A549 (cell line): ENCODE results near the gene QARS1. TPM values are rescaled to one million over a fixed set of nuclear protein-coding genes. Genes with fewer than 3 reads are reported as not detected.

Experiments
- ATAC-seq, 2 experiments: fragments of 200-7000 bp in 1 of 2; fragments of >200 bp in 1 of 2; cut with Nextera tagmentation in 1 of 2; cut with Tn5 transposase in 1 of 2; 3 replicates each; pipeline versions ENCODE4 v1.8.0 to v1.9.1; 2018 to 2020; ENCODE audit warnings: mild to moderate bottlenecking in 1 of 2, moderate library complexity in 1 of 2
- CTCF ChIA-PET: fragments of 300-600 bp; sonication (Branson Sonifier 250); formaldehyde crosslinking; extraction: SDS; loops from one replicate; lab custom pipeline; 2021; ENCODE audit warnings: antibody characterized with exemption, inconsistent platforms; lab: Yijun Ruan, JAX
- POLR2A ChIA-PET: fragments of 350-600 bp; formaldehyde crosslinking; extraction: SDS; loops from one replicate; lab custom pipeline; 2021; ENCODE audit warnings: antibody characterized with exemption, inconsistent platforms; lab: Yijun Ruan, JAX
- DNase-seq, 2 experiments: peaks; one replicate each; pipeline versions ENCODE4 v3.0.0 to v3.0.0-alpha.2; 2011 to 2016; ENCODE audit warnings: low read depth in 1 of 2, low spot score in 1 of 2
- FAIRE-seq: peaks from 2 replicates; lab custom pipeline; 2011; peaks lifted over from hg19 to GRCh38; lab: Jason Lieb, UNC
- H3K27ac ChIP-seq, 2 experiments: fragments of >200 bp; sonication (Bioruptor Twin); formaldehyde crosslinking; 3 replicates each; pipeline ENCODE4 v1.5.1; 2016 to 2017
- H3K4me1 ChIP-seq: fragments of >200 bp; sonication (Bioruptor Twin); formaldehyde crosslinking; 3 replicates; pipeline ENCODE4 v1.6.1; 2016
- H3K4me2 ChIP-seq: fragments of >200 bp; sonication (Bioruptor Twin); formaldehyde crosslinking; 3 replicates; pipeline ENCODE4 v1.6.1; 2016
- H3K4me3 ChIP-seq: fragments of >200 bp; sonication (Bioruptor Twin); formaldehyde crosslinking; 3 replicates; pipeline ENCODE4 v1.5.1; 2016
- H3K9me3 ChIP-seq: fragments of >200 bp; sonication (Bioruptor Twin); formaldehyde crosslinking; 3 replicates; pipeline ENCODE4 v1.6.1; 2016
- BHLHE40 ChIP-seq: IDR thresholded peaks from 2 replicates; pipeline ENCODE4 v1.6.1; 2012; ENCODE audit warnings: low read depth, low read length, inconsistent platforms
- CBX2 ChIP-seq: fragments of 200-600 bp; sonication (generic); IDR thresholded peaks from 2 replicates; pipeline ENCODE4 v1.6.1; 2016; ENCODE audit warnings: low read depth, mild to moderate bottlenecking, borderline replicate concordance
- CBX8 ChIP-seq: fragments of 200-600 bp; sonication (generic); IDR thresholded peaks from 2 replicates; pipeline ENCODE4 v1.6.1; 2016
- CEBPB ChIP-seq, 2 experiments: fragments of >200 bp in 1 of 2; sonication (Bioruptor Twin) in 1 of 2; formaldehyde crosslinking in 1 of 2; IDR thresholded peaks; 2 replicates each; pipeline ENCODE4 v1.6.1; 2012 to 2016
- CTCF ChIP-seq: fragments of >200 bp; sonication (Bioruptor Twin); formaldehyde crosslinking; IDR thresholded peaks from 3 replicates; pipeline ENCODE4 v1.5.1; 2016
- EP300 ChIP-seq, 2 experiments: fragments of >200 bp; sonication (Bioruptor Twin); formaldehyde crosslinking; IDR thresholded peaks; 2 replicates in 1 of 2; 3 replicates in 1 of 2; pipeline ENCODE4 v1.6.1; 2016 to 2017
- ESRRA ChIP-seq: fragments of 150-350 bp; IDR thresholded peaks from 2 replicates; pipeline ENCODE4 v1.6.1; 2014; ENCODE audit warnings: mild to moderate bottlenecking, low read length, borderline replicate concordance
- GATA3 ChIP-seq: IDR thresholded peaks from 2 replicates; pipeline ENCODE4 v1.6.1; 2012; ENCODE audit warnings: borderline replicate concordance
- JUN ChIP-seq, 2 experiments: fragments of >200 bp; sonication (Bioruptor Twin); formaldehyde crosslinking; IDR thresholded peaks; 2 replicates in 1 of 2; 3 replicates in 1 of 2; pipeline ENCODE4 v1.6.1; 2016 to 2017
- MAFK ChIP-seq: fragments of 450-650 bp; IDR thresholded peaks from 2 replicates; pipeline ENCODE4 v1.6.1; 2014; ENCODE audit not compliant: partially characterized antibody
- MAX ChIP-seq: IDR thresholded peaks from 2 replicates; pipeline ENCODE4 v1.6.1; 2012
- NR3C1 ChIP-seq: fragments of >200 bp; sonication (Bioruptor Twin); formaldehyde crosslinking; IDR thresholded peaks from 3 replicates; pipeline ENCODE4 v1.6.1; 2017
- PBX3 ChIP-seq: IDR thresholded peaks from 2 replicates; pipeline ENCODE4 v1.6.1; 2012
- POLR2A ChIP-seq: IDR thresholded peaks from 2 replicates; pipeline ENCODE4 v1.6.1; 2012; ENCODE audit warnings: mild to moderate bottlenecking, low read length
- RAD21 ChIP-seq, 2 experiments: fragments of >200 bp in 1 of 2; sonication (Bioruptor Twin) in 1 of 2; formaldehyde crosslinking in 1 of 2; IDR thresholded peaks in 1 of 2; conservative IDR thresholded peaks in 1 of 2; 2 replicates in 1 of 2; 3 replicates in 1 of 2; pipeline ENCODE4 v1.6.1; 2012 to 2018; ENCODE audit warnings: inconsistent platforms in 1 of 2
- RCOR1 ChIP-seq: fragments of 150-350 bp; IDR thresholded peaks from 2 replicates; pipeline ENCODE4 v1.6.1; 2014; ENCODE audit warnings: antibody characterized with exemption, low read length, low read depth
- RFX5 ChIP-seq: fragments of 450-650 bp; IDR thresholded peaks from 2 replicates; pipeline ENCODE4 v1.7.1; 2014; ENCODE audit warnings: antibody characterized with exemption, mild to moderate bottlenecking, moderate library complexity
- SMC3 ChIP-seq: fragments of >200 bp; sonication (Bioruptor Twin); formaldehyde crosslinking; IDR thresholded peaks from 3 replicates; pipeline ENCODE4 v1.6.1; 2018; ENCODE audit warnings: inconsistent platforms
- ZSCAN20 ChIP-seq: fragments of 250-450 bp; sonication (Bioruptor Pico); IDR thresholded peaks from 2 replicates; pipeline ENCODE4 v1.8.0; 2022; ENCODE audit warnings: mild to moderate bottlenecking, moderate library complexity
- WGBS: methylation state at CpG from one replicate; pipeline ENCODE4 v1.1.6; 2017; ENCODE audit errors: missing lambda C conversion rate; 5-methylcytosine and 5-hydroxymethylcytosine counted together
- polyA plus RNA-seq, 4 experiments: library from polyadenylated mRNA; depleted of rRNA in 3 of 4; stranded (reverse); fragments of >200 nt; fragmentation: RNase III in 1 of 4; extraction: RNeasy Plus Mini Kit Qiagen cat#74134 plus additional on column Dnase treatment in 1 of 4; gene quantifications; 2 replicates in 3 of 4; 3 replicates in 1 of 4; pipeline ENCODE4 v1.2.3, GENCODE V29; 2011 to 2017

Gene QARS1
- polyA plus RNA-seq, 2 of the 4 experiments (the other 2 are of a cell fraction), result 118 to 164 TPM

- H3K4me1 ChIP-seq, result peaks cover 18% of the 10 kb centered on the region
- ATAC-seq (no peak), DNase-seq (peak in 1 of 2 experiments; percentile 31), FAIRE-seq (no peak)
- H3K27ac ChIP-seq, result peak overlapping the region; percentile 99 to 100
- ChIA-PET POLR2A (interaction anchor here (0.6 to 2.0 kb wide), 2 partner anchors 14 to 16 kb away, joined by 6 to 26 read pairs; partner anchors contain the start of gene USP19), CTCF (interaction anchor here (0.7 to 1.5 kb wide), 4 partner anchors 20 to 903 kb away, joined by 3 to 4 read pairs (median 3); no protein-coding TSS in a partner anchor)
- WGBS, result 61% methylated on average over 3 of the region's 3 CpGs
- peak overlapping the region; percentile 97 for H3K4me2 ChIP-seq
- H3K4me3 ChIP-seq, result peak overlapping the region; percentile 80; the same call in 2 of the 3 replicates
- no peaks in the 10 kb centered on the region for H3K9me3 ChIP-seq
- TF ChIP-seq RCOR1, result no peak
- no peak for TF ChIP-seq EP300 (IDR thresholded peaks at IDR 0.05)
- no peak for TF ChIP-seq RFX5
- TF ChIP-seq CBX8, result no peak
- TF ChIP-seq GATA3, result peak; percentile 32; the same call in 1 of the 2 replicates
- no peak for TF ChIP-seq CTCF
- TF ChIP-seq NR3C1, result no peak
- no peak for TF ChIP-seq BHLHE40
- no peak for TF ChIP-seq MAX
- TF ChIP-seq SMC3, result no peak
- TF ChIP-seq CBX2, result no peak
- no peak for TF ChIP-seq CEBPB (IDR thresholded peaks at IDR 0.05)
- peak; percentile 13 to 19; a peak in 2 of 5 replicates for TF ChIP-seq RAD21 (conservative IDR thresholded peaks at IDR 0.05 in 1 of 2, IDR thresholded peaks at IDR 0.05 in 1 of 2)
- peak; percentile 84 for TF ChIP-seq ESRRA
- TF ChIP-seq MAFK, result no peak
Observed at GRCh38 chr3:49134471-49135265, 30.1 kb upstream of the QARS1 start.

- H3K4me2 ChIP-seq, result peak overlapping the region; percentile 97
- no peaks in the 10 kb centered on the region for H3K9me3 ChIP-seq
- H3K4me3 ChIP-seq, result peak overlapping the region; percentile 80
- ChIA-PET POLR2A (interaction anchor here (0.7 to 2.2 kb wide), 8 partner anchors 12 to 278 kb away, joined by 3 to 26 read pairs (median 4); partner anchors contain the start of genes IMPDH2, NDUFAF3, QRICH1 and RHOA), CTCF (interaction anchor here (0.5 to 1.3 kb wide), 9 partner anchors 13 to 788 kb away, joined by 3 to 4 read pairs (median 3); partner anchors contain the start of gene USP19)
- WGBS, result 0% methylated on average over 12 of the region's 30 CpGs
- H3K4me1 ChIP-seq, result peaks cover 18% of the 10 kb centered on the region
- TF ChIP-seq JUN (IDR thresholded peaks at IDR 0.05) (peak in 1 of 2 experiments; percentile 49; a peak in 2 of 5 replicates), PBX3 (no peak), MAX (0 out of 2 replicates have a peak, but pooled peaks have one; percentile 51), POLR2A (peak; percentile 36), ZSCAN20 (CRISPR knock-in tag) (no peak)
- peak overlapping the region; percentile 99 to 100 for H3K27ac ChIP-seq
- DNase-seq (peak; percentile 81 to 91), ATAC-seq (peak; percentile 81 to 91), FAIRE-seq (no peak)
Observed at GRCh38 chr3:49133226-49133951, 28.8 kb upstream of the QARS1 start.
